Smooth muscle cell (in vitro differentiated cells): ENCODE measurements around the gene PDE12. TPM values are rescaled to one million over a fixed set of nuclear protein-coding genes. Genes with fewer than 3 reads are reported as not detected.
A peak's percentile ranks its signal among the peaks of the same experiment; 100 is the strongest.

ENCODE experiments used
- DNase-seq: peaks from one replicate; lab custom pipeline; 2025; ENCODE audit not compliant: unreplicated experiment; lab: John Stamatoyannopoulos, UW
- H2AFZ ChIP-seq: fragments of 200-600 bp; sonication (generic); 2 replicates; pipeline ENCODE4 v1.6.0; 2016; ENCODE audit warnings: antibody characterized with exemption, low read depth, mild to moderate bottlenecking
- H3F3A ChIP-seq: fragments of 200-600 bp; sonication (generic); 2 replicates; pipeline ENCODE4 v1.6.0; 2017; ENCODE audit warnings: antibody characterized with exemption, low read depth
- H3K27ac ChIP-seq: fragments of 200-600 bp; sonication (generic); 2 replicates; pipeline ENCODE4 v1.5.1; 2016; ENCODE audit warnings: low read depth, mild to moderate bottlenecking
- H3K27me3 ChIP-seq: fragments of 200-600 bp; sonication (generic); 2 replicates; pipeline ENCODE4 v1.6.1; 2016; ENCODE audit warnings: low read depth, mild to moderate bottlenecking
- H3K36me3 ChIP-seq: fragments of 200-600 bp; sonication (generic); 2 replicates; pipeline ENCODE4 v1.5.1; 2016; ENCODE audit warnings: low read depth
- H3K4me1 ChIP-seq: fragments of 200-600 bp; sonication (generic); 2 replicates; pipeline ENCODE4 v1.5.1; 2016; ENCODE audit warnings: low read depth
- H3K4me2 ChIP-seq: fragments of 200-600 bp; sonication (generic); 2 replicates; pipeline ENCODE4 v1.6.0; 2016; ENCODE audit warnings: mild to moderate bottlenecking
- H3K4me3 ChIP-seq: fragments of 200-600 bp; sonication (generic); 2 replicates; pipeline ENCODE4 v1.5.1; 2016; ENCODE audit warnings: mild to moderate bottlenecking
- H3K79me2 ChIP-seq: fragments of 200-600 bp; sonication (generic); 2 replicates; pipeline ENCODE4 v1.6.0; 2016; ENCODE audit warnings: low read depth, mild to moderate bottlenecking
- H3K9ac ChIP-seq: fragments of 200-600 bp; sonication (generic); 2 replicates; pipeline ENCODE4 v1.6.0; 2016; ENCODE audit warnings: low read depth
- H3K9me3 ChIP-seq: fragments of 200-600 bp; sonication (generic); replicated peaks from 2 replicates; pipeline ENCODE4 v1.5.1; 2016; ENCODE audit warnings: low read depth
- H4K20me1 ChIP-seq: fragments of 200-600 bp; sonication (generic); 2 replicates; pipeline ENCODE4 v1.6.0; 2016; ENCODE audit warnings: low read depth
- CTCF ChIP-seq: fragments of 200-600 bp; sonication (generic); IDR thresholded peaks from 2 replicates; pipeline ENCODE4 v1.5.1; 2017; ENCODE audit warnings: borderline replicate concordance, mild to moderate bottlenecking, antibody characterized with exemption; ENCODE audit not compliant: insufficient read depth, poor library complexity, severe bottlenecking
- WGBS: methylation state at CpG from one replicate; pipeline ENCODE4 v1.1.7; 2016; ENCODE audit warnings: low lambda C conversion rate; 5-methylcytosine and 5-hydroxymethylcytosine counted together
- polyA plus RNA-seq: library from polyadenylated mRNA; unstranded; fragments of >200 nt; fragmentation: Nextera tagmentation; extraction: Ambion mirVana; gene quantifications from 2 replicates; pipeline ENCODE4 v1.2.1, GENCODE V29; 2016
- total RNA-seq: library from RNA; depleted of rRNA; stranded (reverse); fragments of >200 nt; gene quantifications from 2 replicates; pipeline ENCODE4 v1.2.3, GENCODE V29; 2014

The PDE12 gene
- total and polyA plus RNA-seq, 2 experiments from 2014 or later = 6.7 to 10.8 TPM

- H3K36me3 ChIP-seq = peaks cover 55% of the 10 kb centered on the region
- H3K9me3 ChIP-seq = no peaks in the 10 kb centered on the region
- 97% methylated on average over 2 of the region's 2 CpGs for WGBS
- H3K4me3 ChIP-seq = no peak overlapping the region
- no peak for TF ChIP-seq CTCF
- peaks cover 43% of the 10 kb centered on the region for H3K79me2 ChIP-seq
- peak overlapping the region; percentile 3 for H3K27ac ChIP-seq
- H2AFZ ChIP-seq = no peak overlapping the region
- peaks cover 99% of the 10 kb centered on the region for H4K20me1 ChIP-seq
- H3K27me3 ChIP-seq = no peaks in the 10 kb centered on the region
- H3F3A ChIP-seq = peaks cover 59% of the 10 kb centered on the region
- no peak overlapping the region for H3K9ac ChIP-seq
- no peak for DNase-seq
- H3K4me1 ChIP-seq = no peaks in the 10 kb centered on the region
- no peak overlapping the region for H3K4me2 ChIP-seq
Observed at GRCh38 chr3:57570878-57571277, 14.8 kb downstream of the PDE12 start.

- peaks cover 99% of the 10 kb centered on the region for H4K20me1 ChIP-seq
- 97% methylated on average over 3 of the region's 3 CpGs for WGBS
- H3K79me2 ChIP-seq = peaks cover 55% of the 10 kb centered on the region
- no peaks in the 10 kb centered on the region for H3K27me3 ChIP-seq
- no peak for DNase-seq
- H2AFZ ChIP-seq = no peak overlapping the region
- no peaks in the 10 kb centered on the region for H3K9me3 ChIP-seq
- TF ChIP-seq CTCF = no peak
- H3K4me1 ChIP-seq = no peaks in the 10 kb centered on the region
- H3F3A ChIP-seq = peaks cover 49% of the 10 kb centered on the region
- no peak overlapping the region for H3K9ac ChIP-seq
- no peak overlapping the region for H3K4me3 ChIP-seq
- peaks cover 66% of the 10 kb centered on the region for H3K36me3 ChIP-seq
- peak overlapping the region; percentile 3 for H3K27ac ChIP-seq
- no peak overlapping the region for H3K4me2 ChIP-seq
Observed at GRCh38 chr3:57572096-57572495, 16.0 kb downstream of the PDE12 start.

GRCh38 chr3:57575966-57576626 lies 20.0 kb downstream of the PDE12 start:
- Histone ChIP-seq H3F3A (peaks cover 54% of the 10 kb centered on the region), H3K4me3 (no peak overlapping the region), H4K20me1 (peaks cover 100% of the 10 kb centered on the region), H3K27ac (peak overlapping the region; percentile 9), H3K79me2 (peaks cover 89% of the 10 kb centered on the region), H2AFZ (no peak overlapping the region), H3K4me2 (no peak overlapping the region), H3K36me3 (peaks cover 73% of the 10 kb centered on the region), H3K4me1 (no peaks in the 10 kb centered on the region), H3K27me3 (no peaks in the 10 kb centered on the region), H3K9me3 (no peaks in the 10 kb centered on the region), H3K9ac (no peak overlapping the region)
- 89% methylated on average over 3 of the region's 3 CpGs for WGBS
- no peak for DNase-seq
- no peak for TF ChIP-seq CTCF

GRCh38 chr3:57577801-57578200 lies 21.7 kb downstream of the PDE12 start:
- H3K27ac ChIP-seq = peak overlapping the region; percentile 9
- H3K36me3 ChIP-seq = peaks cover 66% of the 10 kb centered on the region
- no peak overlapping the region for H2AFZ ChIP-seq
- no peaks in the 10 kb centered on the region for H3K4me1 ChIP-seq
- H3K9ac ChIP-seq = no peak overlapping the region
- peaks cover 100% of the 10 kb centered on the region for H4K20me1 ChIP-seq
- no peak overlapping the region for H3K4me3 ChIP-seq
- TF ChIP-seq CTCF = no peak
- no peaks in the 10 kb centered on the region for H3K27me3 ChIP-seq
- H3K9me3 ChIP-seq = no peaks in the 10 kb centered on the region
- WGBS = 96% methylated on average over 9 of the region's 9 CpGs
- peaks cover 49% of the 10 kb centered on the region for H3F3A ChIP-seq
- H3K4me2 ChIP-seq = no peak overlapping the region
- no peak for DNase-seq
- H3K79me2 ChIP-seq = peaks cover 98% of the 10 kb centered on the region
